Endothelial cell (in vitro differentiated cells): Measurements from ENCODE around the gene RPS6KL1. TPM values are rescaled to one million over a fixed set of nuclear protein-coding genes. Genes with fewer than 3 reads are reported as not detected.

Source experiments
- DNase-seq: peaks from one replicate; pipeline ENCODE4 v3.0.0; 2021; ENCODE audit warnings: low spot score
- H3K27ac Mint-ChIP-seq: one replicate; pipeline ENCODE4 v1.8.0; 2021; ENCODE audit warnings: mixed read lengths, inconsistent platforms; ENCODE audit not compliant: unreplicated experiment
- H3K27me3 Mint-ChIP-seq: one replicate; pipeline ENCODE4 v1.8.0; 2021; ENCODE audit warnings: mild to moderate bottlenecking, moderate library complexity, mixed read lengths, inconsistent platforms; ENCODE audit not compliant: unreplicated experiment
- H3K36me3 Mint-ChIP-seq: one replicate; pipeline ENCODE4 v1.8.0; 2021; ENCODE audit warnings: mild to moderate bottlenecking, low read depth, mixed read lengths, inconsistent platforms; ENCODE audit not compliant: unreplicated experiment
- H3K4me1 Mint-ChIP-seq: one replicate; pipeline ENCODE4 v1.8.0; 2021; ENCODE audit warnings: mild to moderate bottlenecking, mixed read lengths, inconsistent platforms; ENCODE audit not compliant: unreplicated experiment
- H3K4me3 Mint-ChIP-seq: one replicate; pipeline ENCODE4 v1.8.0; 2021; ENCODE audit warnings: mild to moderate bottlenecking, mixed read lengths, inconsistent platforms; ENCODE audit not compliant: unreplicated experiment
- H3K9me3 Mint-ChIP-seq: one replicate; pipeline ENCODE4 v1.8.0; 2021; ENCODE audit warnings: mixed read lengths, inconsistent platforms; ENCODE audit not compliant: unreplicated experiment
- total RNA-seq: library from RNA; stranded (reverse); fragmentation: NEBNext Ultra II Directional; extraction: Animal tissue kit (Norgen Biotek cat#: 25700); gene quantifications from one replicate; pipeline ENCODE4 v1.2.1, GENCODE V29; 2021; ENCODE audit not compliant: unreplicated experiment
- TF ChIP-seq, protein P1 (sequence below): fragments of 200-600 bp; sonication (generic); IDR thresholded peaks from one replicate; pipeline ENCODE4 v1.5.0; 2021; ENCODE audit warnings: antibody characterized with exemption; ENCODE audit not compliant: unreplicated experiment

The RPS6KL1 gene
- total RNA-seq, 1 donor from 2014 or later, result 2.3 TPM

DNA sequence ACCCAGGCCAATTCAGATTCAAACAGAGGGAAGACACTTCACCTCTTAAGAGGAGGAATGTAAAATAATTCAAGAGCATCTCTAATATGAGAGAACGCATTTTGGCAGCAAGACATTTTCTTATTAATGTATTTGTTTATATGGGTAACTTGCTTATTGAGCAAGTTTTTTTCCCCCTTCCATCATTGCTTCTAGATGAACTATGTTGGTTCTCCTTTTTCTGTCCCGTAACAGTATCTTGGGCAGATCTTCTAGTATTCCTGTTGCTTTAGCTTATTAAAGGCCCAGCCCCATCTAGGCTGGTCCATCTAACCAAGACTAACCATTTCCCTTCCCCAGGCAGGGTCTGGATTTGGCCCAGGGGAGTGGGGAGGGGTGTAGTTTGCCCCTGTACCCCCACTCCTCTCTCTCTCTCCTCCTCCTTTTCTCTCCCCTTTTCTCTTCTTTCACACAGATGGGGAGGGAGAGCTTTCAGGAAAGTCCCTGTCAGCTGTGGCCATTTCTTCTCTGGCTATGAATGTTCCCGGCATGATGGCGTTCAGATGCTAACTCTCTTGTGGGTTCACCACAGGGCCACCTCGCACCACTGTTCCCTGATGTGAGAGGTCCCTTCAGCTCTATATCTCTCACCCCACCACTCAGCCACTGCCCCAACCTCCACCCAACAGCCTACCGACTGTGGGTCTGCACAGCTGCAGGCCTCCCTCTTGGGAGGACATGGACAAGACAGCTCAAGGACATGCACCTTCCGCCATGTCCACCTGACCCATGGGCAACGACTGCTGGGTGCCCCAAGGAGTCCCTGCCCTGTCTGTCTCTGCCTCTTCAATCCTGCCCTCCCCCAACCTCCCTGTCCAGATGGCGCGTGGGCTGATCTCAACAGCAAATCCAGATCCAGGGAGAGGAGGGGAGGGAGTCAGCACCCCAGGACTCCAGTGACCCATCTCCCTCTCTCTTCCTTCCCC is 15.8 kb upstream of the RPS6KL1 start:
- peaks cover 5% of the 10 kb centered on the region for H3K27me3 Mint-ChIP-seq
- no peaks in the 10 kb centered on the region for H3K9me3 Mint-ChIP-seq
- no peak overlapping the region for H3K4me3 Mint-ChIP-seq
- H3K36me3 Mint-ChIP-seq, result no peaks in the 10 kb centered on the region
- no peak overlapping the region for H3K27ac Mint-ChIP-seq
- DNase-seq, result no peak
- H3K4me1 Mint-ChIP-seq, result peaks cover 3% of the 10 kb centered on the region
- TF ChIP-seq, protein P1, sequence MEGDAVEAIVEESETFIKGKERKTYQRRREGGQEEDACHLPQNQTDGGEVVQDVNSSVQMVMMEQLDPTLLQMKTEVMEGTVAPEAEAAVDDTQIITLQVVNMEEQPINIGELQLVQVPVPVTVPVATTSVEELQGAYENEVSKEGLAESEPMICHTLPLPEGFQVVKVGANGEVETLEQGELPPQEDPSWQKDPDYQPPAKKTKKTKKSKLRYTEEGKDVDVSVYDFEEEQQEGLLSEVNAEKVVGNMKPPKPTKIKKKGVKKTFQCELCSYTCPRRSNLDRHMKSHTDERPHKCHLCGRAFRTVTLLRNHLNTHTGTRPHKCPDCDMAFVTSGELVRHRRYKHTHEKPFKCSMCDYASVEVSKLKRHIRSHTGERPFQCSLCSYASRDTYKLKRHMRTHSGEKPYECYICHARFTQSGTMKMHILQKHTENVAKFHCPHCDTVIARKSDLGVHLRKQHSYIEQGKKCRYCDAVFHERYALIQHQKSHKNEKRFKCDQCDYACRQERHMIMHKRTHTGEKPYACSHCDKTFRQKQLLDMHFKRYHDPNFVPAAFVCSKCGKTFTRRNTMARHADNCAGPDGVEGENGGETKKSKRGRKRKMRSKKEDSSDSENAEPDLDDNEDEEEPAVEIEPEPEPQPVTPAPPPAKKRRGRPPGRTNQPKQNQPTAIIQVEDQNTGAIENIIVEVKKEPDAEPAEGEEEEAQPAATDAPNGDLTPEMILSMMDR, result no peak

DNA sequence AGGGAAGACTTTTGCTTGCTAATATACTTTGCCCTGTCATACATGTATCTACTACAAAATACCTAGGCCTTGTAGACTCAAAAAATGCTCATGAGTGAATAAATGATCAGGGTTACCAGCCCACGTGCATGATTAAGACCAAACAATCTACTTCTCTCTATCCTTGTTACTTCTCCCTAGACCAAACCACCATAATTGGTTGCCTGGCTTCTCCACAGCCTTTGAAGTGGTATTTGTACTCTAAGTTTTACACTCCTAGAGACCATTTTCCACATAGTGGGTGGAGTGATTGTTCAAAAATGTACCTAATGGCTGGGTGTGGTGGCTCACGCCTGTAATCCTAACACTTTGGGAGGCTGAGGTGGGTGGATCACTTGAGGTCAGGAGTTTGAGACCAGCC is 14.1 kb upstream of the RPS6KL1 start:
- no peaks in the 10 kb centered on the region for H3K9me3 Mint-ChIP-seq
- no peak for DNase-seq
- no peak overlapping the region for H3K27ac Mint-ChIP-seq
- TF ChIP-seq, protein P1, result no peak
- no peaks in the 10 kb centered on the region for H3K36me3 Mint-ChIP-seq
- H3K4me3 Mint-ChIP-seq, result no peak overlapping the region
- peaks cover 5% of the 10 kb centered on the region for H3K27me3 Mint-ChIP-seq
- peaks cover 8% of the 10 kb centered on the region for H3K4me1 Mint-ChIP-seq

DNA sequence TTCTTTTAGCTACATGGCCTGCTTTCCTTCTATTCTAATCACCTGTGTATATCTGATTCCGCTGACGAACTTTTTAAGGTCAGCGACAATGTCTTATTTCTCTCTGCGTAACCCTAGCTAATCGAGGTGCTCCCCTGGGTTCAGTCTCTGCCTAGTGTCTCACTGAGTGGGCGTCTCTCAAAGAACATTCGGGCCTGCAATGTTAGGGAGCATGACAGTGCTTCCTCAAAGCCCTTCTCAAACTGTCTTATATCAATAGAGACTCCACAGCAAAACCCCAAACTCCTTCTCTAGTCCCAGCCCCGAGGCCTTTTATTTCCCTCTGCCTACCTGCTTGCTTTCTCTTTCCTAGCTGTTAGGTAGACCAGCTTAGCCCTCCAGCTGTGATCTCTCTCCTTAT is 13.7 kb upstream of the RPS6KL1 start:
- Mint-ChIP-seq H3K4me1 (peaks cover 8% of the 10 kb centered on the region), H3K27me3 (peaks cover 5% of the 10 kb centered on the region), H3K4me3 (no peak overlapping the region), H3K36me3 (no peaks in the 10 kb centered on the region), H3K27ac (no peak overlapping the region), H3K9me3 (no peaks in the 10 kb centered on the region)
- no peak for DNase-seq
- TF ChIP-seq, protein P1, result no peak

- TF ChIP-seq, protein P1, result no peak
- no peak overlapping the region for H3K27ac Mint-ChIP-seq
- H3K9me3 Mint-ChIP-seq, result no peaks in the 10 kb centered on the region
- DNase-seq, result no peak
- H3K27me3 Mint-ChIP-seq, result peaks cover 5% of the 10 kb centered on the region
- no peaks in the 10 kb centered on the region for H3K36me3 Mint-ChIP-seq
- no peak overlapping the region for H3K4me3 Mint-ChIP-seq
- peaks cover 5% of the 10 kb centered on the region for H3K4me1 Mint-ChIP-seq
Measured at GRCh38 chr14:74936151-74936550, 13.1 kb upstream of the RPS6KL1 start.

DNA sequence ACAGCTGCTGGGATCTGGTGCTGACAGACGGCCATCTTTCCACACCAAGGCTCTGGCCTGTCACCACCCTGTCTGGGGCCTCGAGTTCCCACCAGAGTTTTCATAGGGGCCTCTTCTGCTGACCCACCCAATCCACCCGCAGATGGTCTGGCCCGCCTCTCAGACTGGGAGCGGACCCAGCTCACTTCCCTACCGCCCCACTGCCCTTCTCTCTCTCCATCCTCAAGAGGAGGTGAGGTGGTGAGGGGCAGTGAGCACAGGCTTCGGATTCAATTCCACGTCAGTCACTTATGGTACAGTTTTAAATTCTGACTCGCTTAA is 12.3 kb upstream of the RPS6KL1 start:
- DNase-seq, result no peak
- peaks cover 5% of the 10 kb centered on the region for H3K4me1 Mint-ChIP-seq
- H3K27me3 Mint-ChIP-seq, result peaks cover 5% of the 10 kb centered on the region
- no peak overlapping the region for H3K27ac Mint-ChIP-seq
- H3K9me3 Mint-ChIP-seq, result no peaks in the 10 kb centered on the region
- TF ChIP-seq, protein P1, result no peak
- H3K4me3 Mint-ChIP-seq, result no peak overlapping the region
- H3K36me3 Mint-ChIP-seq, result no peaks in the 10 kb centered on the region
